ENCODE data around the gene NPIPA3.
A peak's percentile ranks its signal among the peaks of the same experiment; 100 is the strongest.
"Not testable (repeated sequence)": the region's sequence is repeated elsewhere in the genome, so short reads cannot be mapped to it uniquely, and the experiment has no call there.

The NPIPA3 gene

DNA sequence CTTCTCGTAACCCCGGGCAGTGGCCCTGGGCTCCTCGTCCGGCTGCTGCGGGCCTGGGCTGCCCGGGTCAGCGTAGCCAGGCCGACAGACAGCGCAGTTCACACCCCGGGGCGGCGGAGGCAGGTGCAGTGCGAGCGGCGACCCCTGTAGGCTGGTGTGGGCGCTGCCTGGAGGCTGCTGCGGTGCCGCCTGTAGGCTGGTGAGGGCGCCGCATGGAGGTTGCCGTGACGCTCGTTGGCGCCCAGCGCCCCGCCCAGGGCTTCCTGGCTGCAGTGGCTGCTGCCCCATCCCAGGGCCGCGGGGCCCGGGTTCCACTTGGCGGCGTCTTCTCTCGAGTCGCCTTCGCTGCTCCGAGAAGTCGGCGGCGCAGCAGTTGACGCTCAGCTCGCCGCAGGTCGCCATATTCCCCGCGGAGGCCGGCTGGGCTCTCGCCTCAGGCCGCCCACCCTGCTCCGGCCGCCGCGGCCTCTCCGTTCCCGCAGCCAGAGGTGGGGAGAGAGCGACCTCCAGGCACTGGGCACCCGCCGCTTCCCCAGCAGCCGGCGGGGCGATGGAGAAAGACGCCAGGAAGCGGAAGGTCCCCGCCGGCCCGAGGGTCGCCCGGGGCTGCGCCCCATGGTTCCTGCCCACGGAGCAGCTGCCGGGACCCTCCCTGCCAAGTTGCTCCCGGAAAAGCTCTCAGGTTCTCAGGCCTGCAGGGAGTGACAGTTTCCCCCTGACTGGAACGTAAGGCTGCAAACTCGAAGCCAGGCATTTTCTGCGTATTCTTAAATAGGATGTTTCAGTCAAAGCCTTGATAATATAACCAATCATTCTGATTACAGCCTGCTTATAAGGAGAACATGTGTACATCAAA, at the start of gene NPIPA3:
Gene NPIPA3 (plus strand): TSS at position 256 of the 856 bp plus-strand sequence. CDS start 5,533 bp downstream, outside the sequence.
- not testable (repeated sequence) for H3K27me3 ChIP-seq (ENCODE audit: control insufficient read depth, insufficient read depth, low read length); H3K4me1 ChIP-seq (ENCODE audit: control insufficient read depth, insufficient read depth, low read length); H3K36me3 ChIP-seq (ENCODE audit: control insufficient read depth, insufficient read depth, low read length)

GRCh38 chr16:14658063-14658462, 45.1 kb upstream of the NPIPA3 start:
- H3K36me3 ChIP-seq (ENCODE audit: control insufficient read depth, insufficient read depth, low read length) = peaks cover 16% of the 10 kb centered on the region

More for the DNA sequence above, at the start of gene NPIPA3:
- not testable (repeated sequence) for H3K9ac ChIP-seq (ENCODE audit: low read length); H3K4me3 ChIP-seq (ENCODE audit: low read length); H3K27ac ChIP-seq (ENCODE audit: low read depth, low read length)

GRCh38 chr16:14667347-14668266, 35.6 kb upstream of the NPIPA3 start:
- H3K9ac ChIP-seq (ENCODE audit: low read length) = peak overlapping the region; percentile 30
- no peaks in the 10 kb centered on the region for H3K27me3 ChIP-seq (ENCODE audit: control insufficient read depth, insufficient read depth, low read length)
- no peak overlapping the region for H3K4me3 ChIP-seq (ENCODE audit: low read length)
- peaks cover 20% of the 10 kb centered on the region for H3K36me3 ChIP-seq (ENCODE audit: control insufficient read depth, insufficient read depth, low read length)
- no peaks in the 10 kb centered on the region for H3K4me1 ChIP-seq (ENCODE audit: control insufficient read depth, insufficient read depth, low read length)
- no peak overlapping the region for H3K27ac ChIP-seq (ENCODE audit: low read depth, low read length)

More at GRCh38 chr16:14658063-14658462, 45.1 kb upstream of the NPIPA3 start:
- no peak overlapping the region for H3K4me3 ChIP-seq (ENCODE audit: low read length)
- no peak overlapping the region for H3K9ac ChIP-seq (ENCODE audit: low read length)
- H3K27me3 ChIP-seq (ENCODE audit: control insufficient read depth, insufficient read depth, low read length) = no peaks in the 10 kb centered on the region
- no peak overlapping the region for H3K27ac ChIP-seq (ENCODE audit: low read depth, low read length)
- no peaks in the 10 kb centered on the region for H3K4me1 ChIP-seq (ENCODE audit: control insufficient read depth, insufficient read depth, low read length)

GRCh38 chr16:14668556-14669223, 34.5 kb upstream of the NPIPA3 start:
- Histone ChIP-seq H3K4me1 (ENCODE audit: control insufficient read depth, insufficient read depth, low read length) (no peaks in the 10 kb centered on the region), H3K27ac (ENCODE audit: low read depth, low read length) (no peak overlapping the region), H3K9ac (ENCODE audit: low read length) (no peak overlapping the region), H3K36me3 (ENCODE audit: control insufficient read depth, insufficient read depth, low read length) (peaks cover 20% of the 10 kb centered on the region), H3K4me3 (ENCODE audit: low read length) (no peak overlapping the region), H3K27me3 (ENCODE audit: control insufficient read depth, insufficient read depth, low read length) (no peaks in the 10 kb centered on the region)

GRCh38 chr16:14669776-14670175, 33.4 kb upstream of the NPIPA3 start:
- Histone ChIP-seq H3K27ac (ENCODE audit: low read depth, low read length) (no peak overlapping the region), H3K4me3 (ENCODE audit: low read length) (no peak overlapping the region), H3K36me3 (ENCODE audit: control insufficient read depth, insufficient read depth, low read length) (peaks cover 15% of the 10 kb centered on the region), H3K4me1 (ENCODE audit: control insufficient read depth, insufficient read depth, low read length) (no peaks in the 10 kb centered on the region), H3K27me3 (ENCODE audit: control insufficient read depth, insufficient read depth, low read length) (no peaks in the 10 kb centered on the region), H3K9ac (ENCODE audit: low read length) (no peak overlapping the region)

- peaks cover 3% of the 10 kb centered on the region for H3K36me3 ChIP-seq (ENCODE audit: control insufficient read depth, insufficient read depth, low read length)
- H3K27ac ChIP-seq (ENCODE audit: low read depth, low read length) = no peak overlapping the region
- H3K4me3 ChIP-seq (ENCODE audit: low read length) = no peak overlapping the region
- H3K27me3 ChIP-seq (ENCODE audit: control insufficient read depth, insufficient read depth, low read length) = no peaks in the 10 kb centered on the region
- H3K9ac ChIP-seq (ENCODE audit: low read length) = no peak overlapping the region
- H3K4me1 ChIP-seq (ENCODE audit: control insufficient read depth, insufficient read depth, low read length) = no peaks in the 10 kb centered on the region
Observed at GRCh38 chr16:14672403-14672971, 30.7 kb upstream of the NPIPA3 start.

DNA sequence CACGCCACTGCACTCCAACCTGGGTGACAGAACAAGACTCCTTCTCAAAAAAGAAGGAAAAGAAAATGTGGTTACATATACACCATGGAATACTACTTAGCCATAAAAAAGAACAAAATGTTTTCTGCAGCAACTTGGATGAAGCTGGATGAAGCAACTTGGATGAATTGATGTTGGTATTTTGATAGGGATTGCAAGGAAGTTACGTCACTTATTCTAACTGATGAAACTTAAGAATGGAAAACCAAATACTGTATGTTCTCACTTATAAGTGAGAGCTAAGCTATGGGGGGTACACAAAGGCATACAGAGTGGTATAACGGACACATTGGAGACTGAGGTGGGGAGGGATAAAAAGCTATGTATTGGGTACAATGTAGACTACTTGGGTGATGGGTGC, 26.6 kb upstream of the NPIPA3 start:
- Histone ChIP-seq H3K27me3 (ENCODE audit: control insufficient read depth, insufficient read depth, low read length) (no peaks in the 10 kb centered on the region), H3K4me3 (ENCODE audit: low read length) (no peak overlapping the region), H3K36me3 (ENCODE audit: control insufficient read depth, insufficient read depth, low read length) (no peaks in the 10 kb centered on the region), H3K27ac (ENCODE audit: low read depth, low read length) (no peak overlapping the region), H3K9ac (ENCODE audit: low read length) (no peak overlapping the region), H3K4me1 (ENCODE audit: control insufficient read depth, insufficient read depth, low read length) (no peaks in the 10 kb centered on the region)

GRCh38 chr16:14677627-14678026, 25.6 kb upstream of the NPIPA3 start:
- no peak overlapping the region for H3K9ac ChIP-seq (ENCODE audit: low read length)
- no peaks in the 10 kb centered on the region for H3K36me3 ChIP-seq (ENCODE audit: control insufficient read depth, insufficient read depth, low read length)
- no peaks in the 10 kb centered on the region for H3K4me1 ChIP-seq (ENCODE audit: control insufficient read depth, insufficient read depth, low read length)
- no peak overlapping the region for H3K27ac ChIP-seq (ENCODE audit: low read depth, low read length)
- H3K4me3 ChIP-seq (ENCODE audit: low read length) = no peak overlapping the region
- no peaks in the 10 kb centered on the region for H3K27me3 ChIP-seq (ENCODE audit: control insufficient read depth, insufficient read depth, low read length)

DNA sequence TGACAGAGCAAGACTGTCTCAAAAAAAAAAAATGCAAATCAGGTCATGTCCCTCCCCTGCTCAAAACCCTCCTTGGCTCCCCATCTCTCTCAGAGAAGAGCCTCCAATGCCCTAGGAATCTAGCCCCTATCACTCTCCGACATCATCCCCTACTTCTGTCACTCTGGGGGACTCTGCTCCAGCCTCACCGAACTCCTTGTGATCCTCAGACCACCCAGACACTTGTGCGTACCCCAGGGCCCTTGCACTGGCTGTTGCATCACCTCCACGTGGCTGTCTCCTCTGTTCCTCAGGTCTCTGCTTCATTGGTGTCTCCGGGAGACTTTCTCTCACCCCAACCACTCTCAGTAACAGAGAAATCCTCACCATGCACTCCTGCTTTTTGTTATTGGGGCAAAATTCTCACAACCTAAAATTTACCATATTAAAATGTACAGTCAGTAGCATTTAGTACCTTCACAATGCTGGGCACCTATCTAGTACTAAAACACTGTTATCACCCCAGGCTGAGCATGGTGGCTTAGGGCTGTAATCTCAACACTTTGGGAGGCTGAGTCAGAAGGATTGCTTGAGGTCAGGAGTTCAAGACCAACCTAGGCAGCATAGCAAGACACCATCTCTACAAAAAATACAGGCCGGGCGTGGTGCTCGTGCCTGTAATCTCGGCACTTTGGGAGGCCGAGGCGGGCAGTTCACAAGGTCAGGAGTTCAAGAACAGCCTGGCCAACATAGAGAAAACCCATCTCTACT, 24.3 kb upstream of the NPIPA3 start:
- Histone ChIP-seq H3K27me3 (ENCODE audit: control insufficient read depth, insufficient read depth, low read length) (no peaks in the 10 kb centered on the region), H3K36me3 (ENCODE audit: control insufficient read depth, insufficient read depth, low read length) (no peaks in the 10 kb centered on the region), H3K4me1 (ENCODE audit: control insufficient read depth, insufficient read depth, low read length) (no peaks in the 10 kb centered on the region), H3K27ac (ENCODE audit: low read depth, low read length) (no peak overlapping the region), H3K9ac (ENCODE audit: low read length) (no peak overlapping the region), H3K4me3 (ENCODE audit: low read length) (no peak overlapping the region)

GRCh38 chr16:14680396-14680795, 22.8 kb upstream of the NPIPA3 start:
- H3K36me3 ChIP-seq (ENCODE audit: control insufficient read depth, insufficient read depth, low read length); H3K27ac ChIP-seq (ENCODE audit: low read depth, low read length); H3K27me3 ChIP-seq (ENCODE audit: control insufficient read depth, insufficient read depth, low read length); H3K4me1 ChIP-seq (ENCODE audit: control insufficient read depth, insufficient read depth, low read length); H3K4me3 ChIP-seq (ENCODE audit: low read length); H3K9ac ChIP-seq (ENCODE audit: low read length): not testable (repeated sequence)

DNA sequence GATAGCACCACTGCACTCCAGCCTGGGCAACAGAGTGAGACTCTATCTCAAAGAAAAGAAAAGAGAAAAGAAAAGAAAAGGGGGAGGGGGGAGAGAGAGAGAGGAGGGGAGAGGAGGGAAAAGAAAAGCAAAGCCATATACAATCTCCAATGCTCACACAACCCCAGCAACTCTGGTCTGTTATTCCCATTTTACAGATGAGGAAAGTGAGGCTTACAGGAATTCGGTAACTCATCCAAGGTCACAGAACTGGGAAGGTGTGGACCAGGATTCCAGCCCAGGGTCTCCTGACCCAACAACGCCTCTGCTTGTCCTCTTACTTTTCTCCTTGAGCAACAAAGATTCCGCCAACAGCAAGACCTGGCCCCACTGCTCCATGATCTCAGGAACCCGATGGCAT, 22.1 kb upstream of the NPIPA3 start:
- Histone ChIP-seq H3K4me1 (ENCODE audit: control insufficient read depth, insufficient read depth, low read length) (no peaks in the 10 kb centered on the region), H3K27me3 (ENCODE audit: control insufficient read depth, insufficient read depth, low read length) (no peaks in the 10 kb centered on the region), H3K36me3 (ENCODE audit: control insufficient read depth, insufficient read depth, low read length) (no peaks in the 10 kb centered on the region), H3K4me3 (ENCODE audit: low read length) (no peak overlapping the region), H3K9ac (ENCODE audit: low read length) (no peak overlapping the region), H3K27ac (ENCODE audit: low read depth, low read length) (no peak overlapping the region)
